Common myeloid progenitor, CD34-positive (primary cell): Measurements from ENCODE around the gene SLC25A22.

Experiments
- CTCF ChIA-PET: fragments of 350-600 bp; sonication (Branson Sonifier 250); formaldehyde crosslinking; loops from one replicate; lab custom pipeline; 2021; ENCODE audit warnings: antibody characterized with exemption; lab: Charles Lee
- POLR2A ChIA-PET: fragments of 350-600 bp; sonication (Branson Sonifier 250); formaldehyde crosslinking; loops from one replicate; lab custom pipeline; 2021; ENCODE audit warnings: antibody characterized with exemption; lab: Charles Lee
- DNase-seq, 3 donors: peaks; one replicate each; pipeline versions ENCODE4 v3.0.0 to v3.0.0-alpha.2; 2013
- H3K27ac ChIP-seq, 2 experiments: 1 replicate in 1 of 2; 2 replicates in 1 of 2; pipeline ENCODE4 v1.7.0; 2013; ENCODE audit warnings: inconsistent platforms in 2 of 2, low read length in 2 of 2, mild to moderate bottlenecking in 2 of 2, low read depth in 1 of 2, moderate library complexity in 1 of 2; ENCODE audit not compliant: severe bottlenecking in 2 of 2, insufficient read depth in 1 of 2, poor library complexity in 1 of 2
- H3K27me3 ChIP-seq, 5 experiments: replicated peaks in 2 of 5; 1 replicate in 3 of 5; 2 replicates in 2 of 5; pipeline versions ENCODE4 v1.6.1 to v1.7.0; 2013; ENCODE audit warnings: low read length in 4 of 5, mild to moderate bottlenecking in 2 of 5, moderate library complexity in 2 of 5, inconsistent platforms in 1 of 5; ENCODE audit not compliant: insufficient read depth in 5 of 5, control insufficient read depth in 4 of 5
- H3K36me3 ChIP-seq, 4 experiments: 1 replicate in 2 of 4; 2 replicates in 2 of 4; pipeline versions ENCODE4 v1.6.1 to v1.7.0; 2013; ENCODE audit warnings: low read length in 3 of 4, control low read depth in 1 of 4, mild to moderate bottlenecking in 1 of 4; ENCODE audit not compliant: control insufficient read depth in 4 of 4, insufficient read depth in 4 of 4
- H3K4me1 ChIP-seq, 4 experiments: 1 replicate in 3 of 4; 2 replicates in 1 of 4; pipeline versions ENCODE4 v1.6.1 to v1.7.1; 2013; ENCODE audit warnings: low read length in 3 of 4, mild to moderate bottlenecking in 3 of 4, control low read depth in 1 of 4, inconsistent platforms in 1 of 4, moderate library complexity in 1 of 4; ENCODE audit not compliant: control insufficient read depth in 4 of 4, insufficient read depth in 4 of 4; ENCODE audit errors: control extremely low read depth in 1 of 4
- H3K4me3 ChIP-seq, 7 experiments: 1 replicate in 4 of 7; 2 replicates in 3 of 7; pipeline versions ENCODE4 v1.5.1 to v1.7.0; 2013; ENCODE audit warnings: mild to moderate bottlenecking in 7 of 7, low read length in 6 of 7, moderate library complexity in 6 of 7, inconsistent platforms in 2 of 7, low read depth in 2 of 7, control low read depth in 1 of 7; ENCODE audit not compliant: insufficient read depth in 4 of 7, control insufficient read depth in 1 of 7; ENCODE audit errors: extremely low read depth in 1 of 7
- H3K9me3 ChIP-seq, 5 experiments: 1 replicate in 4 of 5; 2 replicates in 1 of 5; pipeline versions ENCODE4 v1.6.1 to v1.7.1; 2013; ENCODE audit warnings: low read length in 4 of 5, mild to moderate bottlenecking in 2 of 5, inconsistent platforms in 1 of 5, low read depth in 1 of 5, moderate library complexity in 1 of 5; ENCODE audit not compliant: control insufficient read depth in 4 of 5, insufficient read depth in 2 of 5; ENCODE audit errors: control extremely low read depth in 1 of 5
- WGBS: methylation state at CpG from one replicate; pipeline ENCODE4 v1.1.5; 2013; ENCODE audit not compliant: insufficient coverage; 5-methylcytosine and 5-hydroxymethylcytosine counted together

SLC25A22 gene

DNA sequence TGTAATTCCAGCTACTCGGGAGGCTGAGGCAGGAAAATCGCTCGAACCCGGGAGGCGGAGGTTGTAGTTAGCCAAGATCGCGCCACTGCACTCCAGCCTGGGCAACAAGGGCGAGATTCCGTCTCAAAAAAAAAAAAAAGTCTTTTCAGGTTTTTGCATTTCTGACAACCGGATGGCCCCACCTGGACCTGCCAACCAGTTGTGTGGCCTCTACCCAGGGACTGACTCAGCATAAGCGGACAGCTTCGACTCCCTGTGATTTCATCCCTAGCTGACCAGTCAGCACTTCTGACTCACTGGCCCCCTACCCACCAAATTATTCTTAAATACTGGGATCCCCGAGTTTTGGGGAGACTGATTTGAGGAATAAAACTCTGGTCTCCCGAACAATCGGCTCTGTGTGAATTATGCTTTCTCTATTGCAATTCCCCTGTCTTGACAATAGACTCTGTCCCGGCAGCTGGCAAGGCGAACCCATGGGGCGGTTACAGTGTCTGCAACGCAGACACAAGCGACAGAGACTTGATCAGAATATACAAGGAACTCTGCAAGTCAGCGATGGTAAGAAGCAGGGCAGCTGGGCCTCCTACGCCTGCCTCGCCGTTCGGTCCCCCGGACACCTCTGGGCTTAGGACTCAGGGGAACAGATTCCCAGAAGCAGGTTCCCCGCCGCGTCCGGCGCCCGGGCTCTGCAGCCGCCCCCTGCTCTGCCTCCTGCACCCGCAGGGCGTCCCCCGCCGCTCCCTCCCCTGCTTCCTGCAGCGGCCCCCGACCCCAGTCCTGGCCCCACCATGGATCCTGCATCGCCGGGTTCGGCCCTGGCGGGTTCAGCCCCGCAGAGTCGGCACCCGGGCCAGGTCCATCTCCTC lies 51.6 kb downstream of the SLC25A22 start:
- peak in 2 of 3 donors; percentile 55 to 67 for DNase-seq
- peak overlapping the region; percentile 69 to 100 (median 93) for H3K4me3 ChIP-seq
- no peaks in the 10 kb centered on the region for H3K9me3 ChIP-seq
- no peaks in the 10 kb centered on the region for H3K27me3 ChIP-seq
- H3K27ac ChIP-seq, result peak overlapping the region; percentile 2 to 54
- CTCF ChIA-PET, result interaction anchor here (1.8 to 9.2 kb wide), 4 partner anchors 10 to 30 kb away, joined by 5 to 133 read pairs (median 17); no protein-coding TSS in a partner anchor
- H3K4me1 ChIP-seq, result peaks cover 7 to 54% (median 42%) of the 10 kb centered on the region in 4 experiments
- POLR2A ChIA-PET, result interaction anchor here (1.4 kb wide), 1 partner anchor 9 kb away, joined by 8 read pairs; no protein-coding TSS in a partner anchor
- WGBS, result 30% methylated on average over 38 of the region's 46 CpGs
- peaks cover 0 to 12% (median under 1%) of the 10 kb centered on the region in 4 experiments for H3K36me3 ChIP-seq

DNA sequence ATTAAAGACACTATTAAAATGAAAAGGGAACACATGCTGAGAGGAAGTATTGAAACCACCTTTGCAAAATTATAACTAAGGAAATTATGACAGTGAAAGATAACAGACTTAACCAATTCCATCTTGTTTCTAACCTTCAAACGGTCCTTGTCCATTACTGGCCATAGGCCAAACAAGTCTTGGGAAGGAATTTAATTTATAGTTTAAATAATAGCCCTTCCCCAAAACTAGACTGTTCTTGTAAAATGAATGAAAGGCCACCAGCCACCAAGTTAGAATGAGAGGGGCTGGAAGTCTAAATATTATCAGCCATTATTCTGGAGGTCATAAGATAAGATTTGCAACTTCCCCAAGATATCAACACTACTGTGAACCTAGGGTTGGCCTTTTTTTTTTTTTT lies 52.7 kb downstream of the SLC25A22 start:
- peak in 2 of 3 donors; percentile 43 to 62 for DNase-seq
- POLR2A ChIA-PET, result no interaction called here
- Histone ChIP-seq H3K4me1 (peaks cover 7 to 47% (median 42%) of the 10 kb centered on the region in 4 experiments), H3K9me3 (no peaks in the 10 kb centered on the region), H3K27me3 (no peaks in the 10 kb centered on the region), H3K36me3 (peaks cover 0 to 5% (median 0%) of the 10 kb centered on the region in 4 experiments), H3K27ac (no peak overlapping the region), H3K4me3 (no peak overlapping the region)
- no CpG with 5 or more reads among the region's 1 CpG for WGBS
- CTCF ChIA-PET, result interaction anchor here (1.2 to 9.2 kb wide), 3 partner anchors 12 to 31 kb away, joined by 3 to 133 read pairs (median 5); no protein-coding TSS in a partner anchor

DNA sequence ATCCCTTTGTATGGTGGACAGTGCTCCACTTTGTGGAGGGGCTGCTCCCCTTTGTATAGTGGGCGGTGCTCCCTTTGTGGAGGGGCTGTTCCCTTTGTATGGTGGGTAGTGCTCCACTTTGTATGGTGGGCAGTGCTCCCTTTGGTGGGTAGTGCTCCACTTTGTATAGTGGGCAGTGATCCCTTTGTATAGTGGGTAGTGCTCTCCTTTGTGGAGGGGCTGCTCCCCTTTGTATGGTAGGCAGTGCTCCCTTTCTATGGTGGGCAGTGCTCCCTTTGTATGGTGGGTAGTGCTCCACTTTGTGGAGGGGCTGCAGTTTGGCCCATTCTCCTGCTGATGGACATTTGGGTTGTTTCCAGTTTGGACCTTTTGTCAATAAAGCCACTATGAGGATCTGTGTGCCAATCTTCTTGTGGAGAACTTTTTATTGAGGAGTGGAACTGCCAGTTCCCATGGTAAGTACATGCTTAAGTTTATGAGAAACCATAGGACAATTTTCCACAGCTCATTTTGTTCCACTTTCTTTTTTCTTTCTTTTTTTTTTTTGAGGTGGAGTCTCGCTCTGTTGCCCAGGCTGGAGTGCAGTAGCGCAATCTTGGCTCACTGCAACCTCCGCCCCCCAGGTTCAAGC lies 55.4 kb downstream of the SLC25A22 start:
- H3K36me3 ChIP-seq, result no peaks in the 10 kb centered on the region
- H3K27ac ChIP-seq, result no peak overlapping the region
- no peak for DNase-seq
- H3K4me3 ChIP-seq, result no peak overlapping the region
- peaks cover 0 to 30% (median 27%) of the 10 kb centered on the region in 4 experiments for H3K4me1 ChIP-seq
- CTCF ChIA-PET, result interaction anchor here (1.0 to 9.2 kb wide), 3 partner anchors 11 to 16 kb away, joined by 3 to 133 read pairs (median 5); no protein-coding TSS in a partner anchor
- no CpG with 5 or more reads among the region's 4 CpGs for WGBS
- no peaks in the 10 kb centered on the region for H3K9me3 ChIP-seq
- H3K27me3 ChIP-seq, result no peaks in the 10 kb centered on the region
- POLR2A ChIA-PET, result no interaction called here

DNA sequence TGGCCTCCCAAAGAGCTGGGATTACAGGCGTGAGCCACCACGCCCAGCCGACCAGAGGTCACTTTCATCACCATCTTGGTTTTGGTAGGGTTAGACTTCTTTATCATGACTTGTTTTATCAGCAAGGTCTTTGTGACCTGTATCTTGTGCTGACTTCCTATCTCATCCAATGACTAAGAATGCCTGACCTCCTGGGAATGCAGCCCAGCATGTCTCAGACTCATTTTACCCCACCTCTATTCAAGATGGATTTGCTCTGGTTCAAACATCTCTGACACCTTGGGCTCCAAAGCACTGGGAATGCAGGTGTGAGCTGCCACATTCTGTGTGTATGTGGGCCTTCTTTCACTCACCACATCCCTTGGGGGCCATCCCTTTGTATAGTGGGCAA lies 55.9 kb downstream of the SLC25A22 start:
- Histone ChIP-seq H3K27me3 (no peaks in the 10 kb centered on the region), H3K9me3 (no peaks in the 10 kb centered on the region), H3K4me1 (peaks cover 0 to 36% (median 32%) of the 10 kb centered on the region in 4 experiments), H3K36me3 (no peaks in the 10 kb centered on the region), H3K4me3 (no peak overlapping the region), H3K27ac (no peak overlapping the region)
- 86% methylated on average over 3 of the region's 3 CpGs for WGBS
- ChIA-PET POLR2A (no interaction called here), CTCF (interaction anchor here (0.6 kb wide), 1 partner anchor 18 kb away, joined by 3 read pairs; no protein-coding TSS in a partner anchor)
- DNase-seq, result no peak
